ENCODE data around the gene ZMYND11.
"Not testable (repeated sequence)": the region's sequence is repeated elsewhere in the genome, so short reads cannot be mapped to it uniquely, and the experiment has no call there.

ZMYND11 gene

DNA sequence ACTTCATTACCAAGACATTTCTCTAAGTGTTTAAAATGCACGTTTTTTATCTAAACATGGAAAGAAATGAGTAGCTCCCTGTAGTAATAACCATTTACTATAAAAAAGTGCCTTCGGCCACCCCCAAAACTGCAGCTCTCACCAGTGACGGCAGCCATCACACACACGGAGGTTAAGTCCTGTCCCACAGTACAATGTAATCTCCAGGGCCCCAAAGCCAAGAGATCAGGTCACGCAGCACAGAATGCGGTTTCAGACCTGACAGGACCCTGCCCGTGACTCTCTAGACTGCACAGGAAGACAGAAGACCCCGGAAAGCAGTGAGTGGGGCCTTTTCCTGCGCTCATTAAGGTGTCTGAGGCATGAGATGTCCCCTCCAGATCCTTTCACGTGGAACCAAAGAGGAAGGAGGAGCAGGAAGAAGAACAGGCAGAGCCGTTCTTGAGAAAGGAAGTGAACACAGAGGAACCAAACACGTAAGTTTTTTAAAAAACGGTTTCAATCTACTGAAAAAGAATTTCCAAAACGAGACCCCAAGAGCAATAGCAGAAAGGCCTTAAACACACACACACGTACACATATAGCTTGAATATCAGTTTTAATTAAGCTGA is 125.7 kb downstream of the ZMYND11 start:
- DNase-seq, result no peak

DNA sequence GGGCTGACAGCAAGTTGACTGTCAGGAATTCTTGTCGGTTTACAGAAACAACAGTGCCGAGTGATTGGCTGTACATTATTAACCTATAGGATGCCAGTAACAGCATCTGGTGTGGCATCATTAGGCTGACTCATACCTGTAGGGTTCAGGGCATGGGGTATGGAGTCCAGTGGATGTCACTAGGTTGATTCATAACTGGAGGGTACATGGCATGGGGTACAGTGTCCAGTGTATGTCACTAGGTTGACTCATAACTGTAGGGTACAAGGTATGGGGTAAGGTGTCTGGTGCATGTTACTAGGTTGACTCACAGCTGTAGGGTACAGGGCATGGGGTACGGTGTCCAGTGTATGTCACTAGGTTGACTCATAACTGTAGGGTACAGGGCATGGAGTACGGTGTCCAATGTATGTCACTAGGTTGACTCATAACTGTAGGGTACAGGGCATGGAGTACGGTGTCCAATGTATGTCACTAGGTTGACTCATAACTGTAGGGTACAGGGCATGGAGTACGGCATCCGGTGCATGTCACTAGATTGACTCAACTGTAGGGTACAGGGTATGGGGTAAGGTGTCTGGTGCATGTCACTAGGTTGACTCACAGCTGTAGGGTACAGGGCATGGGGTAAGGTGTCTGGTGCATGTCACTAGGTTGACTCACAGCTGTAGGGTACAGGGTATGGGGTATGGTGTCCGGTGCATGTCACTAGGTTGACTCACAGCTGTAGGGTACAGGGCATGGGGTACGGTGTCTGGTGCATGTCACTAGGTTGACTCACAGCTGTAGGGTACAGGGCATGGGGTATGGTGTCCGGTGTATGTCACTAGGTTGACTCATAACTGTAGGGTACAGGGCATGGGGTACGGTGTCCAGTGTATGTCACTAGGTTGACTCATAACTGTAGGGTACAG is 129.2 kb downstream of the ZMYND11 start:
- DNase-seq, result not testable (repeated sequence)

DNA sequence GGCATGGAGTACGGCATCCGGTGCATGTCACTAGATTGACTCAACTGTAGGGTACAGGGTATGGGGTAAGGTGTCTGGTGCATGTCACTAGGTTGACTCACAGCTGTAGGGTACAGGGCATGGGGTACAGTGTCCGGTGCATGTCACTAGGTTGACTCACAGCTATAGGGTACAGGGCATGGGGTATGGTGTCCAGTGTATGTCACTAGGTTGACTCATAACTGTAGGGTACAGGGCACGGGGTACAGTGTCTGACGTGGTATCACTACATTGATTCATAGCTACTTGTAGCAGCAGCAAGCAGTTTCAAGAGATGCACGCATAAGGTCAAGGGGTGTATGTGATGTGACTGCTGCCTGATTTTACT is 129.8 kb downstream of the ZMYND11 start:
- DNase-seq, result not testable (repeated sequence)

DNA sequence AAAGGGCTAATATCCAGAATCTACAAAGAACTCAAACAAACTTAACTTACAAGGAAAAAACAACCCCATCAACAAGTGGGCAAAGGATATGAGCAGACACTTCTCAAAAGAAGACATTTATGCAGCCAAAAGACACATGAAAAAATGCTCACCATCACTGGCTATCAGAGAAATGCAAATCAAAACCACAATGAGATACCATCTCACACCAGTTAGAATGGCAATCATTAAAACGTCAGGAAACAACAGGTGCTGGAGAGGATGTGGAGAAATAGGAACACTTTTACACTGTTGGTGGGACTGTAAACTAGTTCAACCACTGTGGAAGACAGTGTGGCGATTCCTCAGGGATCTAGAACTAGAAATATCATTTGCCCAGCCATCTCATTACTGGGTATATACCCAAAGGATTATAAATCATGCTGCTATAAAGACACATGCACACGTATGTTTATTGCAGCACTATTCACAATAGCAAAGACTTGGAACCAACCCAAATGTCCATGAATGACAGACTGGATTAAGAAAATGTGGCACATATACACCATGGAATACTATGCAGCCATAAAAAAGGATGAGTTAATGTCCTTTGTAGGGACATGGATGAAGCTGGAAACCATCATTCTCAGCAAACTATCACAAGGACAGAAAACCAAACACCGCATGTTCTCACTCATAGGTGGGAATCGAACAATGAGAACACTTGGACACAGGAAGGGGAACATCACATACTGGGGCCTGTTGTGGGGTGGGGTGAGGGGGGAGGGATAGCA is 130.7 kb downstream of the ZMYND11 start:
- not testable (repeated sequence) for DNase-seq

DNA sequence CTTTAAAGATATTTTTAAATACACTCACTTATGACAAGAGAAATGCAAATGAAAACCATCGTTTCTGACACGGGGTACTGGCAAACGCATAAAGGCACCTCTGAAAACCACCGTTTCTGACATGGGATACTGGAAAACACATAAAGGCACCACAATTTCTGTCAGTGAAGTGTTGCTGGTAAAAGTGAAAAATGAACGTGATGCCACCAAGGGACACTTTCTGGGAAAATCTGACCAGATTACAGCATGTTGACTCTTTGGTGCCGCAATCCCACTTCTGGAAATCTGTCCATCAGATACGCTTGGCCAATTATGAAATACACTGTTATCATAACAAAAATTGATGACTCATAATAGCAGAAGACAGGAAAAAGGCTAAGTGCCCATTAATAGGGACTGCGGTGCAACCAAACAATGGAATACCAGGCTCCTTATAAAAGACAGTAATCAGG is 131.7 kb downstream of the ZMYND11 start:
- DNase-seq, result no peak

DNA sequence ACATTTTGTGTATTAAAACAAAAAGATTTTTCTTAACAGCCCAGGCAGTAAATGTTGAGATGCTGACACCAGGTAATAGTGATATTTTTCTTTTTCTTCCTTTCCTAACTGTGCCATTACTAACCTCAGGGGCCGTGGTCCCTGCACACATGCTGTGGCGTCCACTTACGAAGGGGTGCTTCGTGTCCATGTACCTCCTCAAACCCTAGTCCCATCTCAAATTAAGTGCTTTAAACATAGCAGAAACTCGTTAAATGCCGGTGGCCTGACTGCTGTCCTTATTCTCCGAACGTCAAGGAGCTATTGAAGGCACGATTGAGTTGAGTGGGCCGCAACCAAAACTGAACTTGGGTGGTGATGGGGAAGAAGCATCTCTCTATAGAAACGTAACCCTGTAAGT is 132.4 kb downstream of the ZMYND11 start:
- no peak for DNase-seq

DNA sequence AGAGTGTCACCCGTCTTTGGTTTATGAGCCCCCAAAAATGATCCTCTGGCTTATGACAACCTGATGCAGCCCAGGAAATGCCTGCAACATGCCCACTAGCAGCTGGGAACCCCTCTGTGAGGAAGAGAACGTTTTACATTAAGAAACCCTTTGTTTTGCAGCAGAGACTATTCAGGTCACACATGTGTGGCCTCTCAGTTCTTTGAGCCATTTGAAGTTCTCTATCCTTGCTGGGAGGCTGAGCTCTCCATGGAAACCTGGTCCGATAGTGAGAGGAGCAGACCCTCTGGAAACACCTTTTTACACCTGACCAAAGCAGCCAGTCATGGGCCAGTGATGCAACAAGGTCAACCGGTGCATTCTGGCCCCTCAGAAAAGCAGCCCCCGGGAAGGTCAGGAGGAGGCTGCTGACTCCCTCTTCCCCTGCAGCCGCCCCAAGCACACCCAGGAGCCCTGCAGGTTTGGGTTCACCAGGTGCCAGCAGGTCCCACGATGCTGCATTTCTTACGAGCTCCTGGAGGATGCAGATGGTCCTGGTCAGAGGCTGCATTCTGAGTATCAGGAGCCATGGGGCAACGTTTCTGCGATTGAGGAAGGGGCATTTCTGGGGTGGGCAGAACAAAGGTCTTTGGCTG is 134.3 kb downstream of the ZMYND11 start:
- no peak for DNase-seq

DNA sequence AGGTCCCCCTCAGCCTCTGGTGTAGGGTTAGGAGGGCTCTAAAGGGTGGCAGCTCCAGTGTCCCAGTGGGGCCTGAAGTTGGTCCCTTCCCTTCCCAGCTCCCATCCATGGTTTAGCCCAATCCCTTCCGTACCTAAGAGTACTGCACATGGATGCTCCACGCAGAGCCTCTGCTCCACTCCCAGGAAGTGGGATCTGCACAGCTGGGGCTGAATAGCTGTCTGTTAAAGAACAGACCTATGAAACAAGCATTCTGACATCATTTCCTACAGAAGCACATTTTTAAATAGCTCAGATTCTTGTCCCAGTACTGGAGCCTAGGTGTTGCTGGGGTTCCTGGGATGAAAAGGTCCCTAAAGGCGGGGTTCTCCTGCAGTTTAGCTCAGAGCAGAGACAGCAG is 135.9 kb downstream of the ZMYND11 start:
- no peak for DNase-seq

DNA sequence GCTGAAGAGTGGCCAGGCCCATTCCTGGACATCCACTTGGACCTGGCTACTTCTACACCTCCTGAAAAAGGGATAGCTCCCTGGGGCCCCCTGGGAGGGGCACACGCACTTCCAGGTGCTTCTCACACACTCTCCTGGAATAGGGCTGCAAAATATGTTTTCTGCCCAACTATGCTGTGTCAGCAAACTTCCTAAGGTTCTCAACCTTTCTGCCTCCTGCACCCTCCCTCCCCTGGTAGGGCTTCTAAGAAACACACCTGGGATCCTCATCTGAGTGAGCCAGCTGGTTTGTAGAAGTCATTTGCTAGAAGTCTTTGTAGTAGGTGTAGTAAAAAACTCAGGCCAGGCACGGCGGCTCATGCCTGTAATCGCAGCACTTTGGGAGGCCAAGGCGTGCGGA is 136.5 kb downstream of the ZMYND11 start:
- no peak for DNase-seq

DNA sequence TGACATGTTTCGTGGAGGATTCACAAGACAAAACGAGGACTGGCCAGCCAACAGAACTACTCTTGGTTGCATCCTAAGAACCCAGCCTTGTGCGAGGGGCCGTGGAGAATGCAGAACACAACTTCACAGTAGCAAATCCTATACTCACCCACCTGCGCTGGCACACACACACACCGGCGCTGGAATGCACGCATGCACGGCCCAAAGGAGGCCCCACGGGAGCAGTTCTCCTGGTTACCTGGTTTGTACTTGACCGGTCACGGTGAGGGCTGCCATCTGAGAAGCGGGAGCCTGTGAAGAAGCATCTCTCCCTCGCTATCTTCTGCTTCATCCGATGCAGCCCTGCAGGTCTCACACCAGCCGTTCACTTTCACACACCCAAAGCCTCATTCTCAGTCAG is 137.8 kb downstream of the ZMYND11 start:
- DNase-seq, result no peak

DNA sequence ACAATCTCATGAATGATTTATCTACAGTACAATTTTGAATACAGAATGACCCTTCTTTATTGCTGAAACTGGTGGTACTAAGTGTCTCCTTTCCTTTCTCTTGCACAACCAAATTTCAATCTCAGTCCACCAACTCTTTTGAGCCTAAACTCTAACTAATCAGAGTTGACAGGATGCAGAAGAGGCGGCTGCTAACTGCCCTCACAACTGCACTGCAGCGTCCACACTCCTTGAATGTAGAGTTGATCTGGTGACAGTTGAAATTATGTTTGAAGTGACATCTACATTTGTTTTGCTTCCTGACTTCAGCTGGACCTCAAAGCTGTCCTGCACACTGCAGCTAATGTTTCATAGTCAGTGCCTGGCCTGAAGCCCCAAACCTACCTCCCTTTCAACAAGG is 139.6 kb downstream of the ZMYND11 start:
- DNase-seq, result no peak

DNA sequence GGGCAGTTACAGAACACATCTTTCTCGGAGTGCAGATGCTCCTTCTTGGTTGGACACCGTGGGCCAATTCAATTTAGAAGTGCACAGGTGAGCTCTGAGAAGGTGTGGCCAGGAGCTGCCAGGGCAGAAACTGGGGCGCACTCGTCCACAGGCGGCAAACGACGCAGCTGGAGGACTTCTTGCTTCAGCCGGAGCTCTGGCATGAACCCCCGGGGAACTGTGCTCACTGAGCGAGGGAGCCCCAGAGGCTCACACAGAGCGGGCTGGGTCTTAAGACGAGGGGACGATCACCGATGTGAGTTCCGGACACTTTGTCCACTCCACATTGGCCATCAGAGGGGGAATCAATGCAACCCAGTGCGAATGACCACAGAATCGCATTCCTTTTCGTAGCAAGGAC is 140.4 kb downstream of the ZMYND11 start:
- DNase-seq, result no peak

DNA sequence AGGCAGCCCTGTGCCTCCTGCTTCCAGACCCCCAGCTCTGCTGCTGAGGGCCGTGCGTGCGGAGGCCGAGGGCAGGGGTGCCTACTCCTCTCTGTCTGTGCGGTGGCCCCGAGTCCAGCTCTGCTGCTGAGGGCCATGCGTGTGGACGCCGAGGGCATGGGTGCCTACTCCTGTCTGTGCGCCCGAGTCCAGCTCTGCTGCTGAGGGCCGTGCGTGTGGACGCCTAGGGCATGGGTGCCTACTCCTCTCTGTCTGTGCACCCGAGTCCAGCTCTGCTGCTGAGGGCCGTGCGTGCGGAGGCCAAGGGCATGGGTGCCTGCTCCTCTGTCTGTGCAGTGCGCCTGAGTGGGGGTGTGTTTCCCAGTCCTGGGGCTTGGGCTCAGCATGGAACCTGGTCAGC is 142.7 kb downstream of the ZMYND11 start:
- no peak for DNase-seq

DNA sequence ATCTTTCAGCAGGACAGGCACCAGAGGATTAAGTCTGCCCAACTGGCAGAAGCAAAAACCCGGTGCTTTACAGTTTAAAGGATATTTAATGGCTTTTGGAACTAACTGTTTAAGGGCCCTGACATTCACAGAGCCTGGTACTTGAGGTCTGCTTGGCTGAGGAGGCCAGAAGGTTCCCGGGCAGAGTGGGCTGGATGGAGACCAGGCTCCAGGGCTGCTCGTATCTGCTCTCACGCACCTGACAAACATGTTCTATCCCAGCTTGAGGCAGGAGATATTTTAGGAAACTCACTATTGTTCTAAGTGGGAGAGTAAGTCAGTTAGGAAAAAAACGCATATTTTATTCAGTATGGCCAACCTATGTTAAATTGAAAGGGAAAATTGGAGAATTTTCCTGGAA is 143.5 kb downstream of the ZMYND11 start:
- no peak for DNase-seq

DNA sequence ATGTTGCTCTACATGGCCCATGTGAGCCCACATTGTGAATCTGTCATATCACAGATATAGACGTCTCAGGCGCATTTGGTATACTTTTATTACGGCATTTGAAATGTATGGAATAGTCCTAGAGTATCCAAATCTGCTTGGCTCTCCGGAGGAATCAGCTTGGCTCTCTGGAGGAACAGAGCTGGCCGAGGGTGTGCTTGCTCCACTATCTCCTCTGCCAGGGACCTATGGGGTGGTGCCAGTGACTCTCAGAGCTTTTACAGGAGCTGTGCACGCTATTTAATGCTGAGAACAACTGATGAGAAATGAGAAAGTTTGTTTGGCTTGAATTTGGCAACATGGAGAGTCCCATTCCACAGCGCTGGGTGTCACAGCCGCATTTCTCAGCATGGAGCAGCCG is 144.0 kb downstream of the ZMYND11 start:
- no peak for DNase-seq

DNA sequence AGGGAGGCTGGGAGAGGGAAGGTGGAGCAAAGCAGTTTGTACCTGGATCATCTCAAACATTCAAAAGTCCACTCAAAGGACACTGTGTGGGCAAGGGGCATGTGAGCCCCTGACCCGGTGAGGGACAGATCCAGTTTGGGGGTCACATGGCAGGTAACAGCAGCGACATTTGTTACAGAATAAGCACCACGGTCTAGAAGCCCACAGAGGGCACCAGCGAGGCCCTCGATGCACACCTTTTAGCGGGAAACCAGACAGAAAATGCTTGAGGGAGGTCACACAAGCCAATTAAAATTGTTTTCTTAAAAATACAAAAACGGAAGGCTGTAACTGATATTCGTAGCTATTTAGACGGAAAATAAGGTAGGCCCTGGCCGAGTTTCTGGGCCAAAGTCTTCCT is 144.4 kb downstream of the ZMYND11 start:
- DNase-seq, result no peak

DNA sequence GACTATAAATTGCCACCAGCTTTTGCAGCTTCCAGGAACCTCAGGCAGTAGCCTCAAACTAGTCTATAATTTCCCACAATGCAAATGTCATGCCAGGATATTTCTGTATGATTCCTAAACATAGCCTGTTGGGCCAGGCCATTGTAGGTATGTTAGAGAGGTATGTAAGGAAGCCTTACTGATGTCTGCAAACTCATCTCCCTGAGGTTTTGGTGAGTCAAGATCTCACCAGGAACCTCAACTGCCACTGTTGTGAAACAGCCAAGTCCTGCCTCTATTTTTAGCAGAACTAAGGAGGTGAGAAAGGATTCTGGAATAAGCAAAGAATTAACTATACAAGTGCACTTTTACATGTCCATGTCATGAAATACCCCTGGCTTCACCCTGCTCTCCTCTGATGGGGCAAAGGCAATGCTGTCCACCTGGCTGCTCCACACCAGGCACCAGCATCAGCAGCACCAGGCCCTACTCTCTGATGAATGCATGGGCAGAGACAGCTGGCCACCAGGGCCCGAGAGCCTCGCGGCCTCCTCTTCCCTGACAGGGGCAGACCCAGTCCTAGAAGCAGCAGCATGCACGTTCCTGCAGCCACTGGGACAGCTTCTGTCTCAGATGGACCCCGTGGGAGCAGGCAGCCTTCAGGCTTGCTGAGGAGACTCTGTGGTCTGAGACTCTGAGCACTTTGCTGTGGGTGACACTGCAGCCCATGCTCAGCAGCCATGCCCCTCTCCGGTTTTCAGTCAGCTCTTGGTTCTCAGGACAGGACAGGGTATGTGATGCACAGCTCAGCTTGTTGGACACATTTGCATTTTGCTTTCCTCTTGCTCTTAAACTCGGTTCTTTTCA is 147.3 kb downstream of the ZMYND11 start:
- no peak for DNase-seq

DNA sequence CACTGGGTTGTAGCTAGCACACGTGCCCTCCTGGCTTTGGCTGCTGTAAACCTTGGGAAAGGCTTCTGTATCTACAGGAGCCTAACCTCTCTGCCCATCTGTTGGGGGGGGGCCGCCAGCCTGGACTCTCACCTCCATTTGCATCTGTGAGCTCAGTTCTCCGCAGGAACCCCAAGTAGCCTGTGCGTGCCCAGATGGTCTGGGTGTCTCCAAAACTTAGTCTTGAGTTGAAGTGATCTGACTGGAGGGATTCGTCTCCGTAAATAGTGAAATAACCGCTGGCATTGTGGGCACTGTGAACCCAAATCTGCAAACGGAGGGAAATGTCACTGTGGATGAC is 147.9 kb downstream of the ZMYND11 start:
- DNase-seq, result no peak

DNA sequence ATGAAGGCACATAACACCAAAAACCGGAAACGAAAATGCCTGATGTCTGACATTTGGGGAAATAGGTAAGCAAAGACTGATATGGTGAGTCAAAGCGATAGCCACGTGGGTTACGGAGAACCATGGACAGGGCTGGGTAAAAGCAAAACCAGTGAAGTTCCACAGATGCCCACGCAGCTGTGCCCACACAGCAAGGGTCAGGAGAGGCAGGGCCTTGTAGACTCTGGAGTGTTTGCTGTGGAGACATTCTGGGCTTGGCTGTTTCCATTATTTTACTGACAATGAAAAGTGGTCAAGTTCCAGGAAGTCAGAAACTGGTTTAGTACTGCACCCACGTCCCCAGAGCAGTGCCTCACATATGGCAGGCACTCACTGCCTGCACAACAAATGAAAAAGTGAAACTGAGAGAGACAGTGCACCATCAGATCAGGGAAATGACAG is 148.7 kb downstream of the ZMYND11 start:
- DNase-seq, result no peak

DNA sequence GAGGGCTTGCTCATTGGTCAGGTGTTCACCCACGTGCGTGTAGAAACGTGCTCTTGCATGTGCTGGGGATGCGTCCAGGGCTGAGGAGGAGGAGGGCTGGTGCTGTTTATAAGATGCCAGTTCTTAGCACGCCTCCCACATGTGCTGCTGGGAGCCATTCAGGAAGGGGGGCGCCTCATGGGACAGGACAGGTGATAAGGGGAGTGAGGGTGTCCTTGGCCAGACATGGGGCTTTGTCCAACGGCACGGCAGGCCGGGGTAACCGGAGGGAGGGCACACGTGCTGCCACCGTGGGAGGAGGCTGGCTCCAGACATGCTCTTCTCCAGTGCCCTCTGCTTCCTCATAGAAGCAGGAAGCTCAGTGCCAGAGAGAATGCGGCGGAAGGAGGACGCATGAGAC is 150.0 kb downstream of the ZMYND11 start:
- no peak for DNase-seq

DNA sequence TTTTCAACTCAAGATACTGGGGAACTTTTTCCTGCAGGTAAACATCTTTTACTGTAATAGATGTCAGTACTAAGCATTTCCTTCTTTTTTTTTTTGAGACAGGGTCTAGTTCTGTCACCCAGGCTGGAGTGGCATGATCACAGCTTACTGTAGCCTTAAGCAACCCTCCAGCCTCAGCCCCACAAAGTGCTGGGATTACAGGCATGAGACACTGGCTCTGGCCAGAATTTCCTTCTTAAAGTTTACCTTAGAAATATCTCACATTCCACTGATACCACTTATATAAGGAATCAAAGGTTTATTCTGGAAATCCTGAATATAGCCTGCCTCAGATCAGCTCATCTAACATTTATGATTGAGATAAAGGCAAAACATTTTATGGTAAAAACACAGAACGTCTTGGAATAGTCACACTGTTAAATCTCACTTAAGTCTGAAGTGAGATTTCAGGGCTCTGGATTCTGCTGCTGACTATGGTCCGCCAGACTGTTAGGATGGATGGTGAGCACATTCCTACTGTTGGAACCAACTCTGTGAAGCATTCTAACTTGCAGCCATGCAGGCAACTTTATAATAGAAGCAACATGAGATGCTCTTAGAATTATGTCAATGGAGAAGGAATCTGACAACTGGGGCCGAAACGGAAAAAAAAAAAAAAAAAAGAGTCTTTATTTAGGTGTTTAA is 151.9 kb downstream of the ZMYND11 start:
- DNase-seq, result no peak

DNA sequence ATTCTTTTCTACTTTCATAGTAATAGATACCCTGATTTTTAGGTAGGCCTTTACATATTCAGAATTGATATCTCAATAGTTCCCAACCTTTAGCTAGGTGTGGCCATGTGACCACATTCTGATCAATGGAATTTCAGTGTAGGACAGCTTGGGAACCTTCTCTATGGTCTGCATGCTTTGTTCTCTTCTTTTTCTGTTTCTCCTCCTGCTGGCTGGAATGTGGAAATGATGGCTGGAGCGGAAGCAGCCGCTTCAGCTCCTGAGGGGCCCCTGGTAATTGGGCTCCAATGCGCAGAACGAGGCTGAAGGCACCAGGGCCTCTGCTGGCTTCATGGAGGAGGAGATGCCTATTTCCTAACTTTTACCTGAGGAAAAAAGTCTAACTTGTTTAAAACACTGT is 152.6 kb downstream of the ZMYND11 start:
- DNase-seq, result no peak

Measured in NCI-H2081 (cell line).